Neural cell (in vitro differentiated cells): ENCODE data around the gene TMEM19. TPM values are rescaled to one million over a fixed set of nuclear protein-coding genes. Genes with fewer than 3 reads are reported as not detected.

Source experiments
- H2AFZ ChIP-seq: fragments of 200-600, 300-800 bp; sonication (generic), shearing (Covaris generic); 2 replicates; pipeline ENCODE4 v1.6.0; 2014; ENCODE audit warnings: low read depth, mild to moderate bottlenecking, antibody characterized with exemption, low read length, moderate library complexity
- H3F3A ChIP-seq: fragments of 200-600 bp; shearing (Covaris generic); 2 replicates; pipeline ENCODE4 v1.6.1; 2016; ENCODE audit warnings: mild to moderate bottlenecking, moderate library complexity, mixed read lengths, antibody characterized with exemption, low read length; ENCODE audit not compliant: insufficient read depth, poor library complexity, severe bottlenecking
- H3K27ac ChIP-seq: fragments of 200-600, 300-800 bp; sonication (generic), shearing (Covaris generic); 2 replicates; pipeline ENCODE4 v1.5.1; 2014; ENCODE audit warnings: mild to moderate bottlenecking, low read length, moderate library complexity
- H3K27me3 ChIP-seq: fragments of 300-800, 200-600 bp; sonication (generic), shearing (Covaris generic); 2 replicates; pipeline ENCODE4 v1.6.0; 2014; ENCODE audit warnings: mild to moderate bottlenecking, low read depth, low read length, moderate library complexity; ENCODE audit not compliant: insufficient read depth
- H3K36me3 ChIP-seq: fragments of 300-800, 200-600 bp; sonication (generic), shearing (Covaris generic); 2 replicates; pipeline ENCODE4 v1.5.1; 2014; ENCODE audit warnings: mild to moderate bottlenecking, antibody characterized with exemption, low read length, moderate library complexity; ENCODE audit not compliant: insufficient read depth
- H3K4me2 ChIP-seq: fragments of 300-800, 200-600 bp; sonication (generic), shearing (Covaris generic); 2 replicates; pipeline ENCODE4 v1.6.0; 2014; ENCODE audit warnings: mild to moderate bottlenecking, low read length
- H3K4me3 ChIP-seq: fragments of 300-800, 200-600 bp; sonication (generic), shearing (Covaris generic); 2 replicates; pipeline ENCODE4 v1.5.1; 2014; ENCODE audit warnings: mild to moderate bottlenecking, low read length, moderate library complexity
- H3K79me2 ChIP-seq: fragments of 200-600 bp; shearing (Covaris generic); replicated peaks from 2 replicates; pipeline ENCODE4 v1.6.0; 2014; ENCODE audit warnings: mild to moderate bottlenecking, low read length, moderate library complexity; ENCODE audit not compliant: insufficient read depth
- H3K9ac ChIP-seq: fragments of 300-800, 200-600 bp; sonication (generic), shearing (Covaris generic); 2 replicates; pipeline ENCODE4 v1.6.1; 2016; ENCODE audit warnings: mild to moderate bottlenecking, low read length, mixed read lengths
- H3K9me2 ChIP-seq: fragments of 200-600 bp; shearing (Covaris generic); 2 replicates; pipeline ENCODE4 v1.6.1; 2016; ENCODE audit warnings: mild to moderate bottlenecking, low read length, mixed read lengths; ENCODE audit not compliant: insufficient read depth
- H3K9me3 ChIP-seq: fragments of 200-600, 300-800 bp; sonication (generic), shearing (Covaris generic); 2 replicates; pipeline ENCODE4 v1.6.1; 2016; ENCODE audit warnings: mild to moderate bottlenecking, mixed run types, low read length, moderate library complexity, mixed read lengths
- H4K20me1 ChIP-seq: fragments of 200-600 bp; shearing (Covaris generic); 2 replicates; pipeline ENCODE4 v1.6.1; 2016; ENCODE audit warnings: mild to moderate bottlenecking, mixed run types; ENCODE audit not compliant: insufficient read depth
- CTCF ChIP-seq: fragments of 450-650 bp; IDR thresholded peaks from 2 replicates; pipeline ENCODE4 v1.5.1; 2014; ENCODE audit warnings: antibody characterized with exemption, mild to moderate bottlenecking, moderate library complexity; ENCODE audit not compliant: poor library complexity, severe bottlenecking
- EP300 ChIP-seq: fragments of 450-650 bp; conservative IDR thresholded peaks from 2 replicates; pipeline ENCODE4 v1.6.1; 2014; ENCODE audit warnings: antibody characterized with exemption, mild to moderate bottlenecking, moderate library complexity; ENCODE audit not compliant: poor library complexity, severe bottlenecking
- EZH2 ChIP-seq: fragments of 200-600, 300-800 bp; shearing (Covaris generic), sonication (generic); IDR thresholded peaks from 2 replicates; pipeline ENCODE4 v1.6.1; 2014; ENCODE audit warnings: antibody characterized with exemption, low read length, borderline replicate concordance, mild to moderate bottlenecking; ENCODE audit not compliant: insufficient read depth, poor library complexity, severe bottlenecking
- MXI1 ChIP-seq: fragments of 450-650 bp; conservative IDR thresholded peaks from 2 replicates; pipeline ENCODE4 v1.6.1; 2014; ENCODE audit warnings: antibody characterized with exemption, mild to moderate bottlenecking; ENCODE audit not compliant: poor library complexity, severe bottlenecking
- POLR2AphosphoS5 ChIP-seq: IDR thresholded peaks from 2 replicates; pipeline ENCODE4 v1.6.1; 2012
- RAD21 ChIP-seq: fragments of 450-650 bp; conservative IDR thresholded peaks from 2 replicates; pipeline ENCODE4 v1.6.1; 2014; ENCODE audit warnings: antibody characterized with exemption, mild to moderate bottlenecking, moderate library complexity
- REST ChIP-seq: IDR thresholded peaks from 2 replicates; pipeline ENCODE4 v1.6.1; 2012; ENCODE audit warnings: borderline replicate concordance
- SMC3 ChIP-seq: fragments of 450-650 bp; conservative IDR thresholded peaks from 2 replicates; pipeline ENCODE4 v1.6.1; 2014; ENCODE audit warnings: antibody characterized with exemption, mild to moderate bottlenecking, moderate library complexity; ENCODE audit not compliant: poor library complexity
- TAF1 ChIP-seq: IDR thresholded peaks from 2 replicates; pipeline ENCODE4 v1.6.1; 2012; ENCODE audit warnings: low read depth
- polyA plus RNA-seq: library from polyadenylated mRNA; depleted of rRNA; stranded (reverse); fragments of >200 nt; gene quantifications from 2 replicates; pipeline ENCODE4 v1.2.3, GENCODE V29; 2014

Gene TMEM19
- polyA plus RNA-seq, 1 donor from 2014 or later = 24.2 TPM

GRCh38 chr12:71654200-71654599 lies 31.7 kb upstream of the TMEM19 start:
- Histone ChIP-seq H3K4me3 (no peak overlapping the region), H3K79me2 (peaks cover 53% of the 10 kb centered on the region), H3K27me3 (no peaks in the 10 kb centered on the region), H4K20me1 (no peaks in the 10 kb centered on the region), H2AFZ (no peak overlapping the region), H3K9me2 (no peaks in the 10 kb centered on the region), H3K9me3 (no peaks in the 10 kb centered on the region), H3F3A (no peaks in the 10 kb centered on the region), H3K36me3 (peaks cover 14% of the 10 kb centered on the region), H3K9ac (no peak overlapping the region), H3K4me2 (no peak overlapping the region), H3K27ac (no peak overlapping the region)
- TF ChIP-seq SMC3 (no peak), REST (no peak), POLR2AphosphoS5 (no peak), RAD21 (no peak), EZH2 (no peak), EP300 (no peak), TAF1 (no peak), CTCF (no peak)

- H2AFZ ChIP-seq = no peak overlapping the region
- H3K79me2 ChIP-seq = peaks cover 52% of the 10 kb centered on the region
- H3K9me3 ChIP-seq = no peaks in the 10 kb centered on the region
- no peaks in the 10 kb centered on the region for H4K20me1 ChIP-seq
- TF ChIP-seq MXI1 (no peak), EP300 (no peak), RAD21 (no peak), REST (no peak), EZH2 (no peak), TAF1 (no peak), CTCF (no peak), POLR2AphosphoS5 (no peak), SMC3 (no peak)
- H3K36me3 ChIP-seq = peaks cover 14% of the 10 kb centered on the region
- no peaks in the 10 kb centered on the region for H3F3A ChIP-seq
- H3K27ac ChIP-seq = no peak overlapping the region
- H3K9me2 ChIP-seq = no peaks in the 10 kb centered on the region
- H3K9ac ChIP-seq = no peak overlapping the region
- no peak overlapping the region for H3K4me2 ChIP-seq
- no peaks in the 10 kb centered on the region for H3K27me3 ChIP-seq
- peak overlapping the region; percentile 25 for H3K4me3 ChIP-seq
These were observed 30.4 kb upstream of the TMEM19 start for GRCh38 chr12:71655495-71655894.
